Upper lobe of left lung (tissue), 6 donors: ENCODE data around the gene DMD. TPM values are rescaled to one million over a fixed set of nuclear protein-coding genes. Genes with fewer than 3 reads are reported as not detected.

Experiments
- ATAC-seq, 2 donors: fragments of 200-7000 bp; cut with Tn5 transposase; one replicate each; pipeline ENCODE4 v1.9.1; 2022; ENCODE audit warnings: mild to moderate bottlenecking in 2 of 2, moderate library complexity in 2 of 2; ENCODE audit not compliant: low FRiP score in 2 of 2
- DNase-seq, 2 donors: peaks; one replicate each; pipeline ENCODE4 v3.0.0-alpha.2; 2019 to 2020
- H3K27ac ChIP-seq, 4 donors: fragments of 200-600 bp; sonication (generic); one replicate each; pipeline ENCODE4 v1.5.1; 2016 to 2019
- H3K27me3 ChIP-seq, 4 donors: fragments of 200-600 bp; sonication (generic); one replicate each; pipeline ENCODE4 v1.5.1; 2017 to 2019
- H3K36me3 ChIP-seq, 4 donors: fragments of 200-600 bp; sonication (generic); one replicate each; pipeline ENCODE4 v1.5.1; 2016 to 2019
- H3K4me1 ChIP-seq, 4 donors: fragments of 200-600 bp; sonication (generic); one replicate each; pipeline ENCODE4 v1.5.1; 2018 to 2019
- H3K4me3 ChIP-seq, 4 donors: fragments of 200-600 bp; sonication (generic); one replicate each; pipeline ENCODE4 v1.5.1; 2017 to 2019; ENCODE audit warnings: mild to moderate bottlenecking in 2 of 4, moderate library complexity in 1 of 4
- H3K9me3 ChIP-seq, 4 donors: fragments of 200-600 bp; sonication (generic); one replicate each; pipeline ENCODE4 v1.5.1; 2018 to 2019
- CTCF ChIP-seq, 6 experiments: fragments of 450-650 bp in 4 of 6; fragments of 200-600 bp in 2 of 6; sonication (generic) in 2 of 6; IDR thresholded peaks; one replicate each; pipeline ENCODE4 v1.5.1; 2016 to 2019; ENCODE audit warnings: antibody characterized with exemption in 6 of 6
- EP300 ChIP-seq, 4 donors: sonication (generic); formaldehyde crosslinking; IDR thresholded peaks; one replicate each; pipeline ENCODE4 v1.5.1; 2017; ENCODE audit warnings: antibody characterized with exemption in 4 of 4, control low read depth in 2 of 4
- POLR2A ChIP-seq, 4 donors: fragments of 450-650 bp; IDR thresholded peaks; one replicate each; pipeline ENCODE4 v1.5.1; 2016 to 2017; ENCODE audit warnings: antibody characterized with exemption in 4 of 4, mild to moderate bottlenecking in 2 of 4
- POLR2AphosphoS5 ChIP-seq, 2 donors: sonication (generic); formaldehyde crosslinking; IDR thresholded peaks; one replicate each; pipeline ENCODE4 v1.5.1; 2017; ENCODE audit warnings: antibody characterized with exemption in 2 of 2
- WGBS, 2 donors: methylation state at CpG; one replicate each; pipeline ENCODE4 v1.1.5; 2017 to 2018; 5-methylcytosine and 5-hydroxymethylcytosine counted together
- total RNA-seq, 6 donors: library from RNA; depleted of rRNA in 4 of 6; stranded (reverse); fragments of >200 nt in 4 of 6; gene quantifications; one replicate each; pipeline versions ENCODE4 v1.1.0 to v1.2.1, GENCODE V29; 2016 to 2021
- donor health status: DM: no; HTN: no; CAD: no; lungs with moderate emphysema.
- donor health status: DM: no; HTN: yes; CAD: no; lungs with severe emphysema.

The DMD gene
- total RNA-seq, 6 donors from 2014 or later = 12.5 to 37.0 (median 24.0) TPM

DNA sequence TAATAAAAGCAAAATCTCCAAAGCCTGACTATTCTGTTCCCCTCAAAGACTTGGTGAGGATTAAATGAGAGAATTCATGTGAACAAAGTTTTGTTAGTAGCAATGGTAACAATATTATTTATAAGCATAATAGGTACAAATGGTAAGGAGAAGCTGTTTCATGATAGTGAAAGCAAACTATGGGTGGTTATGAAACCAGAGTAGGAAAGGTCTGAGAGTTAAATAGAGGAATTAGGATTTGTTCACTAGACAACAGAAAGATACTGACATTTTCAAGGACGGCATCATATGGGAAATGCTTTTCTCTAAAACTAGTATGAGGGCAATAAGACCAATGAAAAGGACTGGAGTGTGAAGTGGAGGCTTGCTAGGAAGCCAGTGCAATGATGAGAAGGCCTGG lies 2010.9 kb downstream of the DMD start:
- TF ChIP-seq POLR2A (IDR thresholded peaks at IDR 0.05) (no peak), EP300 (IDR thresholded peaks at IDR 0.05) (no peak), POLR2AphosphoS5 (IDR thresholded peaks at IDR 0.05) (no peak), CTCF (IDR thresholded peaks at IDR 0.05) (no peak)
- Histone ChIP-seq H3K27me3 (no peaks in the 10 kb centered on the region), H3K9me3 (no peaks in the 10 kb centered on the region), H3K4me3 (no peak overlapping the region), H3K36me3 (no peaks in the 10 kb centered on the region), H3K27ac (no peak overlapping the region), H3K4me1 (no peaks in the 10 kb centered on the region)
- ATAC-seq (no peak), DNase-seq (no peak)
- WGBS, 2 donors = 73 to 78% methylated on average over 1 of the region's 1 CpG

- Histone ChIP-seq H3K36me3 (no peaks in the 10 kb centered on the region), H3K27ac (no peak overlapping the region), H3K4me3 (no peak overlapping the region), H3K9me3 (no peaks in the 10 kb centered on the region), H3K27me3 (no peaks in the 10 kb centered on the region), H3K4me1 (no peaks in the 10 kb centered on the region)
- 62 to 86% methylated on average over 4 to 5 of the region's 5 CpGs for WGBS, 2 donors
- TF ChIP-seq POLR2A (IDR thresholded peaks at IDR 0.05) (no peak), EP300 (IDR thresholded peaks at IDR 0.05) (no peak), CTCF (IDR thresholded peaks at IDR 0.05) (no peak), POLR2AphosphoS5 (IDR thresholded peaks at IDR 0.05) (no peak)
- ATAC-seq (peak in 1 of 2 donors; percentile 63), DNase-seq (no peak)
Observed at GRCh38 chrX:31199840-31200114, 2011.6 kb downstream of the DMD start.

GRCh38 chrX:31199056-31199839 lies 2012.1 kb downstream of the DMD start:
- Histone ChIP-seq H3K27me3 (no peaks in the 10 kb centered on the region), H3K4me3 (no peak overlapping the region), H3K27ac (no peak overlapping the region), H3K36me3 (no peaks in the 10 kb centered on the region), H3K9me3 (no peaks in the 10 kb centered on the region), H3K4me1 (no peaks in the 10 kb centered on the region)
- TF ChIP-seq POLR2AphosphoS5 (IDR thresholded peaks at IDR 0.05) (no peak), EP300 (IDR thresholded peaks at IDR 0.05) (no peak), POLR2A (IDR thresholded peaks at IDR 0.05) (no peak), CTCF (IDR thresholded peaks at IDR 0.05) (no peak)
- DNase-seq (no peak), ATAC-seq (no peak)
- 45 to 52% methylated on average over 5 of the region's 5 CpGs for WGBS, 2 donors

DNA sequence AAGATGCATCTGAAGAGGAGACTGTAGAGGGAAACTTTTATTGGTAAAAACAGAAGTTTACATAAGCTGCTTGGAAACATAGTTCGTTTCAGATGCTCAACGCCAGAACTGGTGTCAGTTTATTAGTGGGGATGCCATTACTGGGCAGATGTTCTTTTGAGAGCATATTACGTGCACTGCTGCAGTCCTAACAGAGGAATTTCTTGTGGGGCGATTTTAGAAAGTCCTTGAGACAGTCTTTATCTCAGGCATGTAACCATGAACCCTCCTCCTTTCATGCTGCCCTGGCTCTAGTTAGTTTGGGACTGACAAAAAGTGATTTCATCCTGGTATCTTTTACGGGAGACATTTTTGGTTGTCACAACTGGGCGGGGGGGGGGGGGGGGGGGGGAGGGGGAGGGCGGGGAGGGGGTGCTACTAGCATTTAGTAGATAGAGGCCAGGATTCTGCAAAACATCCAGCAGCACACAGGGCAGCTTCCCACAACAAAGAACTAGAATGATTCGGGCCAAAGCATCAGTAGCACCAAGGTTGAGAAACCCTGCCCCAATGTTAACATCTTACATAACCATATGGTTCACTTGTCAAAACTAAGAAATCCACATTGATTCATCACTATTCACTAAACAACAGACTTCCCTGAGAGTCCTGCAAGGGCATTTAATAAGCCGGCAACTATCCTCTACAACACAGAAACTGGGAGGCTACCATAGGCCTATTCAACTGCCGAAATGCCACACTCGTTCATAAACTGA lies 2021.0 kb downstream of the DMD start:
- ATAC-seq (no peak), DNase-seq (no peak)
- H3K27me3 ChIP-seq = no peaks in the 10 kb centered on the region
- H3K4me1 ChIP-seq = no peaks in the 10 kb centered on the region
- no peaks in the 10 kb centered on the region for H3K36me3 ChIP-seq
- 63 to 86% methylated on average over 7 to 11 of the region's 11 CpGs for WGBS, 2 donors
- H3K4me3 ChIP-seq = no peak overlapping the region
- H3K9me3 ChIP-seq = no peaks in the 10 kb centered on the region
- H3K27ac ChIP-seq = no peak overlapping the region
- no peak for TF ChIP-seq POLR2AphosphoS5 (IDR thresholded peaks at IDR 0.05)
- no peak for TF ChIP-seq CTCF (IDR thresholded peaks at IDR 0.05)
- no peak for TF ChIP-seq POLR2A (IDR thresholded peaks at IDR 0.05)
- no peak for TF ChIP-seq EP300 (IDR thresholded peaks at IDR 0.05)
